DMS53 (cell line): Measurements from ENCODE around the gene LDLRAD4.

Experiments used
- DNase-seq: peaks from one replicate; lab custom pipeline; 2025; lab: John Stamatoyannopoulos, UW

Gene LDLRAD4

DNA sequence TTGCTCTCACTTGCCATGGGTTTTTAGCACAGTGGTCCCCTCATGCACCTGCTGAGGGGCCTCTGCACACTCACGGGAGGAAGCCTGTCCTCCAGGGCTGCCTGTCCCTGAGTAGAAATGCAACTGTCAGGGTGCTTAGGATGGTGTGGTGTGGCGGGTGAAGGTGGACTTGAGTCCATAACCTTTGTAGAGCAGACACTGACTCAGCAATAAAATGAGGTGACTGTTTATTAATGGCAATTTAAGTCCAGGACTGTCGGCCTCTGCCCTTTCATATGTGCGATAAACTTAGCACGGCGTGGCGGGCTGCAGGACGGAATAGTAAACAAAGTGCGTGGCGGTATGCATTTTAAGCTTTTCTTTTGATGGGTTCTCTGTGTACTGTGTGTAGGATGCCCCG is 188.2 kb downstream of the LDLRAD4 start:
- DNase-seq = no peak

DNA sequence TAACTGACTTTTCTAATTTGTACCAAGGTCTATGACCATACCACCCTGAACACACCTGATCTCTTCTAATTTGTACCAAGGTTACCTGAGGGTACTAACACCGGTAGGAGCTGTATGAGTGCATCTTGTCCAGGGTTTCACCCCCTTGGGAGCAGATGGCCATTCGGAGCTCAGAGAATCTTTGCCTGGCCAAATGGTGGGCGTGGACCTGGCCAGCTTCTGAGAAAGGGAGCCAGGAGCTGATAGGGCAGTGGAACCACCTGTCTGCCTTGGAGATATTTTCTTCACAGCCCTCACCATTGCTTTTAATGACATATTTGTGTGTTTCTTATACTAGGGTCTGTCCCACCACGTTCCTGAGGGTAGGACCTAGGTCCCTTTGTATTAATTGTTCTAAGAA is 188.9 kb downstream of the LDLRAD4 start:
- DNase-seq = no peak

DNA sequence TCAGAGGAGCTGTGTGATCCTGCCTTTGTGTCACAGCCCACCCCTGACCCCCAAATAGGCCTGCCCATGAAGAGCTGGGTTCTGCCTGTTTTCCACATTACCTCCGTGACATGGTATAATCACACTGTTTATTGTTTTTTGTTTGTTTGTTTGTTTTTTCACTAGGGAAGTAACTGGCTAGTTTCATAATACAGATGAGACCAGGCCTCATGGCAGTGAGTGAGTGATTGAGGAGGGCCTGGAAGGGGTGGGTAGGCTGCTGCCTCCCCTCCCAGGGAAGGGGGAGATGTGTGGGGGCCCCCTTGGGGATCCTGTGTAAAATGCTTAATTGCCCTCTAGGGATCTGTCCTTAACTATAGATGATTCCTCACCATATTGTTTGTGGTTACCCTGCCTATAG is 190.5 kb downstream of the LDLRAD4 start:
- no peak for DNase-seq

DNA sequence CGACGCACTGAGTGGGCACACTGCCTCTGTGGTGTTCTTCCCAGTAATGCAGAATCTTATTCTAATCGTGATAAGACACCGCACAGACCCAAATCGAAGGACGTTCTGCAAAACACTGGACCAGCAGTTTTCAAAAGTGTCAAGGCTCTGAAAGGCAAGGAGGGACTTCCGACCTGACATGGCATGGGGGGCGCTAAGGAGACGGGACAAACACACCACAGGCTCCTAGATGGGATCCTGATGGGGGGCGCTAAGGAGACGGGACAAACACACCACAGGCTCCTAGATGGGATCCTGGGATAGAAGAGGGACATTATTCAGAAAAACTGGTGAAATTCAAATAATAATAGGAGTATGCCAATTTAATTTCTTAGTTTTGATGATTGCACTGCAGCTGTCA is 191.4 kb downstream of the LDLRAD4 start:
- no peak for DNase-seq

DNA sequence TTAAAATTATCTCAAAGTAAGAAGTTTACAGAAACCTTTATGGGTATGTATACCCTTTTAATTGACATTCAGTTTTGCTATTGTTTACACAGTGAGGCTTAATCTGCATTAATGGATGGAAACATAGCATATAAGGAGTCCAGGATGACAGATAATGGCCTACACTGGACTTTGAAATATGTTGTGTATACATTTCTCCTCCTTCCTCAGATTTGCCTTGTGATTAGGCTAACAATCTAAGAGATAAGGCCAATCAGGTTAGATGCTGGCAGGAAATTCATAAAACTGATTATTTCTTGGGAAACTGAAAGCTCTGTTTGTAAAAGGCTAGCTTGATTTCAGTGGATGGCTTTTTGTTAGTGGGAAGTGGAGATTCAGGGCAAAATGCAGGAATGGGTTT is 191.9 kb downstream of the LDLRAD4 start:
- DNase-seq = no peak

DNA sequence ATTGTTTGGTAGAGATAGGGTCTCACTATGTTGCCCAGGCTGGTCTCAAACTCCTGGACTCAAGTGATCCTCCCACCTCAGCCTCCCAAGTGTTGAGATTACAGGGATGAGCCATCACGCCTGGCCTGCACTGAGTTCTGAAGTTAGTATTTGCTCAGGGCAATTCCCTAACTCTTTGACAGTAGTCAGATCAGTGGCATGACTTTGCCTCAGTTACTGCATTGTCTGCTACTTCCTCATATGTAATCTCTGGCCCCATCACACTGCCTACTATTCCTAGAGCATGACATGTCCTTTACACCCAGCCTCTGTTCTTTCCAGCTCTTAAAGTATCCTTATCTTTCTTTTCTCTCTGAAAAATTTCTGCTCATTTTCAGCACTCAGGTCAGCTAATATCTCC is 193.5 kb downstream of the LDLRAD4 start:
- DNase-seq = no peak

DNA sequence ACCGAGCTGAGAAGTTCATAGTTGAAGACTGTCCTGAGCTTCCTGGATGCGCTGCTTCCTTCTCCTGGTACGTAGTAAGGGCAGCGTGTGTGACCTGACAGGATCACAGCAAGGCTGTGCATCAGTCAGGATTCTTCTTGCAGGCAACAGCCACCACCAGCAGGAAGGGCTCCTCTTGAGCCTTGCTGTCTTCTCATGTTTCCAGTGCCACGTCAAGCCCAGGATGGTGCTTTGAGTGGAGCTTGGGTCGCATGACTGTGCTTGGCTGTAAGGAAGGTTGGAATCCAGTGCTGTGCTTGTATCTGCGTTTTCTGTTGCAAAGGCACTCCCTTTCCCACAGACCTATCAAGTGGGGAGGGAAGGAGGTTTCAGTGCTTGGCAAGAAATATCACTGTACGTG is 194.3 kb downstream of the LDLRAD4 start:
- DNase-seq = no peak

DNA sequence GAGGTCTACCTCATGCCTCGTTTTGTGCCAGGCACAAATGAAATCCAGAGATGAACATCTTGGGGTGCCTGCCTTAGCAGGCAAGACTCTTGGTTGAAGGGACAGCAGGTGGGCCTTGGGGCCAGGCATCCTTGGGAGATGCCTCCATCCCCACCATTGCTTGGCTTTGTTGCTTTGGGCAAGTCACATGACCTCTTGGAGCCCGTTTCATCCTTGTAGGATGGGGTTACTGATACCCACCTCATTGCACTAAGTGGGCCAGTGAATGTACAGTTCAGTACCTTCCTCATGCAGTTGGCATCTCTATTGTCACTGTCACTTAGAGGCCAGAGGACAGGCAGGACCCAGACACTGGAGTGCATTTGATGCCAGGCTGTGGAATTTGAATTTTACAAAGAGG is 195.5 kb downstream of the LDLRAD4 start:
- DNase-seq = no peak

DNA sequence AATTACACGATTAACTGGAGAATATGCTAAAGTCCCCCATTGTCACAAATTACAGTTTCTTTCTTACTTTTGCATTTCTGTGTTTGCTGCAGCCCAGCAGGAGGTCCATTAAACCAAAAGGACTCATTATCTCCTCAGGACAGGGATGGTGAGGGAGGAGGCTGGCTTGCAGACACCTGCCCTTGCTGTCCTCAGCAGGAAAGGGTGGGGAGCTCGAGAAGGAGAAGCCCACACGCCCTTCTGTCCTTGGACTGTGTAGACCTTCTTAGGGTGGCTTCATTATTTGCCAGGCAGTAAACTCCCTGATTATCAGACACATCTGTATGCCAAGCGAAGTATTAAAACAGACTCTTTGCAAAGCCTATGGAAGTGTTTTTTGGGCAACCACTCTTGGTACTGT is 196.0 kb downstream of the LDLRAD4 start:
- DNase-seq = no peak

DNA sequence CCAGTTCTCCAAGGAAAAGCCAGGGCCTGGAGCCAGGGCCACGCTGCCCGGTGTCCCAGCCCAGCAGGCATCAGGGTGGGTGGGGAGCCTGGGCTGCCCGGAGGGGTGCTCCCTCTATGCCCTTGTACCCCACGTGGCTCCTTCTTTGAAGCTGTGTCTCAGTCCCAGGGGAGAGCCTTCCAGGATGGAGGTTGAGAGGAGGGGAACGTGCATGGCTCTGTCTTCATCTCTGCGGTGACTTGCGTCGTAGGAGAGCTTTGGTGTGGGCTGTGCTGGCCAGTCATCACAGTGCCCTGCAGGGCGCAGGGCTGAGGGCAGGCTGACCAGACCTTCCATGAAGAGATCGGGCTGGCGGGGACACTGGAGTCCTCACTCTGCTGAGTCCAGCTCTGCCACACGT is 197.2 kb downstream of the LDLRAD4 start:
- no peak for DNase-seq

DNA sequence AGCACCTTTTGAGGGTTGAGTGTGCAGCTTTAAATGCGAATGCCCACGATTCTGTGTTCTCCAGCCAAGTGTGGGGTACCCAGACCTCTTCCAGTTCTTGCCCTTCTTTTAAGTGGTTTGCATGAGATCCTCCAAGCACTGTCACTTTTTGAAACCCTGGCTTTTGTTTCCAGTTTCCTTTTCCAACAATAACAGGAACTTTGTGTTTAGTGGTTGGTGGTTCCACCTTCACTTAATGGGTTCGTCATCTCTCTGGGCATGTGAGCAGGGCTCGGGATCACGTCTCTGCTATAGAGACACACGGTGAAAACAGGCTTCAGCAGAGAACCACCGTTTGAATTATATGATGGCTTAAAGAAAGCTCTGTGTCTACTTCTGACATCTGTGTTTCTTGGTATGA is 197.6 kb downstream of the LDLRAD4 start:
- DNase-seq = no peak

DNA sequence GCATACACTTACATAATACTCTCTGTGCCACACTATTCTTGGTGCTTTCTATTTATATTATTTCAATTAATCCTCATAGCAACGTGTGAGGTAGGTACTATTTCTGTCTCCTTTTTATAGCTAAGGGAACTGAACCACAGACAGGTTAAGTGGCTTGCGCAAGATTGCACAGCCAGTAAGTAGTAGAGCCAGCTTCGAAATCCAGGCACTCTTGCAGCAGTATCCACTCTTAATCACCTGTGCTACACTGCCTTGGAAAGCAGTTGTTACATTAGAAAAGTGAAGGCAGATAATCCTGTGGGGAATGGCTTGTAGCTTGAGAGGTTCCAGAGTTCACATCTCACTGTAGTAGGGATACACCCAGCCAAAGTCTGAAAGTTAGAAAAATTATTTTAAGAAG is 198.3 kb downstream of the LDLRAD4 start:
- no peak for DNase-seq

DNA sequence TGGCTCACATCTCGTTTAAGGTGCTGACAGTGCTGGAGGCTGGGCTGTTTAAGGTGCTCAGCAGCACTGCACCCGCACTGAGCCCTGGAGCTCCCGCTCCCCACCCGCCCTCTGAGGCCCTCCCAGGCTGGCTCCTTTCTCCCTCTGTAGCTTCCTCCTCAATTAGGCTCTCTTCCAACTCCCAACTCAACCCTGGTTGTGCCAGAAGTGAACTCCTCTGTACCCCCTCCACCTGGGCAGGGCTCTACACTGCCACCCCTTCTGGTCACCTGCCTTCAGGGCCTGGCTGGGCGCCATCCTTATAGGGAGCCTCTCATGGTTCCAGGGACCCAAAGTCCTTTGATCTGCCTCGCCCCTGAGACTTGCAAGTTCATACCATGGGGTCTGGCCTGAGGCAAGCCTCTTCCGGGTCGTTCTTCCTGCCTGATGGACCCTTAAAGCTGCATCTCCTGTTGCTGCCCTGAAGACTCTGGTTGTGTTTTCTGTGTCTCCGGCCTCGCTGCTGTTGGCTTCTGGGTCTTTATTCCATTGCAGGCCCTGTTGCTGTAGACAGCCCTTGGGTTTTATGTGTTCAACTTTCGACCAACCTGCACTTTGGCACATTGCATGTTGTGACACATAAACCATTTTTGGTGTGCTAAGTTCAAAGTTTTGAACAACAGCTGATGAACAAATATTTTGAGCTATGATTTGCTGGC is 199.6 kb downstream of the LDLRAD4 start:
- no peak for DNase-seq

DNA sequence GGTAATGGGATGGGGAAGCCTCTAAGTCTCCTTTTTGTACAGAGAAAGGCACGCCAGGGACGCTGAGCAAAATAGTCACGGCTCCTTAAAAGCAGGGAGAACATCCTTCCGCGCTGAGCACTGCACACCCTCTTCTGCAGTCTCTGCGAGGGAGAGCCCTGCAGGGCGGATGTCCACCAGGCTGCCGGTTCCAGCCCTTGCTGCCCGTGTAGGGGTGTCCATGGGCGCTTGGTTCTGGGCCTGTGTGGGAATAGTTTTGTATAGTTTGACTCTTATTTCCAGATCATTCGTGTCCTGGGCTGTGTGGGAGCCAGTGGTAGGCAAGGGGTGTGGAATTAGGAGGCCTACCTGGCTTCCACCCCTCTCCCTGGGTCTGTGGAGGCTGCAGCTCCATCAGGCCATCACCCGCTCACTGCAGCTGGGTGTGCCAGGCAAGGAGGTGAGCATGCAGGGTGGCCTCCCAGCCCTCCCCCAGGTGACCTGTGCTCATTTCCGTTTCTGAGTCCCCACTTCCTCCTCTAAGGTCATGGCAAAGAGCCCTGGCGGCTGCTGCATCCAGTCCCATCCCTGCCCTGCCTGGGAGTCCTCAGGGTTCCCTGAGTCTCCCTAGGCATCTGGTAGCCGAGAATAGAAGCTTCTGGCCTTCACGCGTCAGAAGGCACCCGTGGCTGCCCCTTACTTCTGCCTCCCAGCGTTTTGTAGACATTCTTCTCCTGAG is 202.6 kb downstream of the LDLRAD4 start:
- DNase-seq = no peak

DNA sequence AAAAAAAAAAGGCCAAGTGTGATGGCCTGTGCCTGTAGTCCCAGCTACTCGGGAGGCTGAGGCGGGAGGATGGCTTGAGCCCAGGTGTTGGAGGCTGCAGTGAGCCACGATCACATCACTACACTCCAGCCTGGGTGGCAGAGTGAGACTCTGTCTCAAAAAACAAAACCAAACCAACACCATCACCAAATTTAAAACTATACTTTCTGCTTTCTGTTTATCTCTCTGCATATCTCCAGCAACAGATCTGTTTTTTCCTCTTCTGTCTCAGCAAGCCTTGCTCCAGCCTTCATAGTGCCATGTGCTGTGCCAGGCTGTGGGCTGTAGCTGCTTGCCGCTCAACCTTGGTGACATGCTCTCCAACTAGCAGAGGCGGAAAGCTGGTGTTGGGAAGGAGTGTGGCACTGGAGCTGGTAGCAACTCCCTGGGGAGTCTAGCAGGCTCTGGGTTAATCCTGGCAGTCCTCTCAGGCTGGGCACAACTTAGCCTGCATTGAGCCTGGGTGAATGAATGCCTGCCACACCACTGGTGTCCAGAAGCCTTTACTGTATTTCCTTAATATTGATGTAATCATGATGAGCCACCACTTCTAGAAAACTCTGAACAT is 204.1 kb downstream of the LDLRAD4 start:
- DNase-seq = no peak

DNA sequence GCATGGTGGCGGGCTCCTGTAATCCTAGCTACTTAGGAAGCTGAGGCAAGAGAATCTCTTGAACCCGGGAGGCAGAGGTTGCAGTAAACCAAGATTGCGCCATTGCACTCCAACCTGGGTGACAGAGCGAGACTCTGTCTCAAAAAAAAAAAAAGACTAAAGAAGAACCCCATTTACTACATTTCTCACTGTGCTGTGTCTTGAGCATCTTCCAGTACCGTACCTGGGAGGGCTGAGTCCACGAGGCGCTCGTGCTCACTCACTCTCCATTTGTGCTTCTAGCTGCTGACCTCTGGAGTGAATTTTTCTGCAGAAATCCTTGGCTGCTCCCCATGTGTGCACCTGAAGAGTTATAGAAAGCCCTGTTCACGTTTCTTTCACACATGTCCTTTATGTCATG is 204.8 kb downstream of the LDLRAD4 start:
- DNase-seq = no peak

DNA sequence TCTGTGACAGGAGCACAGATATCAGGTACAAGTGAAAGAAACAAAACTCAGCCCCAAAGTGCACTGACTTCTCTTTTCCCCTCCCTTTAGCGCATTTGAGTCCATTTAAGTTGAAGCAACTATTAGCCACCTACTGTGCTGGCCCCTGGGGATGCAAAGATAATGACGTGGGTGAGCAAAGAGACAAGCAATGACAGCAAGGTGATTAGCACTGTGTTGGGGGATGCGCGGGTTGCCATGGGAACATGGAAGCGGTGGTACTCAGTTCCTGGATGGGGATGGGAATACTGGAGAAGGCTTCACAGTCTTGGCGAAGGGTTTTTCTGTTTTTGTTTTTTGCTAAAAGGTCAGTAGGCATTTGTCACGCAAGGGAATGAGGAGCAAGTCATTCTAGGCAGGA is 205.8 kb downstream of the LDLRAD4 start:
- no peak for DNase-seq

DNA sequence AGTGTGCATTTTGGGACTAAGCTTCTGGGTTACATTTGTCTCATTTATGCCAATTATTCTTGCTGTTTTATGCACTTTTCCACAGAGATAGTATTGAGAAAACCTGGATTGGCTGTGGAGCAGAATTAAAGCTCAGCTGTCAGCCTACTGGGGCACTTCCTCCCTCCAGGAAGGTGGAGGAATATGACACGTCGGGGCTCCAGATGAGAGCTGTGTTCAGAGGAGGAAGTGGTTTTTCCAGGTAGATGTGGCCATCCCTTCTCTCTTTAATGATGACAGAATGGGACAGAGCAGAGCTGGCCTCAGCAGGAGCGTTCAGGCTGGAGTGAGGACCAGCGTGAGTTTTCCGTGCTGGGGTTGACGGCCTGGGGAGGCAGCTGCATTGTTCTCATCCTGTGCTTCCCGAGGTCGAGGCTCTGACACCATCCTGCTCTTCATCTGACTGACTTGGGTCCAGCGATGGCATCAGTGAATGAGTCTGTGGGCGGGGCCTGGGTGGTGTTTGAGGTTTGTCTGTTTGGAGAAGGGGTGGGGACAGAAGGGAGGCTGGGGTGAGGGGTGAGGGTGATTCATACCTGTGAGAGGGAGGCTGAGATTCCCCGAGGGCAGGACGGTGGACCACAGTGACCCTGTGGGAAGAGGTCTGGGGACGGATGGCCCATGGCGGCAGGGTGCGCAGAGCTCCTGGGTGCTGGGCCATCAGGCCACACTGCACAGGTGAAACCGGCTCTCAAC is 207.0 kb downstream of the LDLRAD4 start:
- DNase-seq = no peak

DNA sequence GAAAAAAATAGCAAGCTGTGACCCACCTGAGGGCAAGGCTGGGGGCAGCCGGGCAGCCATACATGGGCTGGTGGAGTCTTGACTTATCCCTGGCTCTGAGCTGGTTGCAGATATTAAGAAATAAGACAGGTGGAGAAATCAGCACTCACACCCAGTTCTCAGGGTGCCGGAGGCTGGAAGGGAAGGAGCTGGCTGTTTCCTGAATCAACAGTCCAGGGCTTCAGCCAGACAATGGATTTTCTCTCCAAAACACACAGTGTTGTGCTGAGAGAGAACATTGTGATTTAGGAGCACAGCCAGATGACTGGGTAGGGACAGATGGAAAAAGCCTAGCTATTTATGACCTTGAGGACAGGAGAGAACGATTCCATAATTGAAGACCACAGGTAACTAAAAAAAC is 208.8 kb downstream of the LDLRAD4 start:
- no peak for DNase-seq

DNA sequence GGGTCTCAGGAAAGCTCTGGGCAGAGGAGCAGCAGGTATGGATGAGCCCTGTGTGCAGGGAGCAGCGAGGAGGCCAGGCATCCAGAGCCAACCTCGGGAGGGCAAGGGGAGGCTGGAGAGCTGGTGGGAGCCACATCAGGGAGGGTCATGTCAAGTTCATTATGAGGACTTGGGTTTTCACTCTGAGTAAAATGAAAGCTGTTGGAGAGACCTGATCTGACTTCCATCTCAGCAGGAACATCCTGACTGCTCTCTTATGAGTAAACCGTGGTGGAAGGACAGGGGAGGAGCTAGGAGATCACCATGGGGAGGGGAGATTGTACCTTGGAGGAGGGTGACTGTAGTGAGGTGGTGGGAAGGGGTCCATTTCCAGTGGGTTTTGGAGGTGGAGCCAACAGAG is 209.8 kb downstream of the LDLRAD4 start:
- no peak for DNase-seq

DNA sequence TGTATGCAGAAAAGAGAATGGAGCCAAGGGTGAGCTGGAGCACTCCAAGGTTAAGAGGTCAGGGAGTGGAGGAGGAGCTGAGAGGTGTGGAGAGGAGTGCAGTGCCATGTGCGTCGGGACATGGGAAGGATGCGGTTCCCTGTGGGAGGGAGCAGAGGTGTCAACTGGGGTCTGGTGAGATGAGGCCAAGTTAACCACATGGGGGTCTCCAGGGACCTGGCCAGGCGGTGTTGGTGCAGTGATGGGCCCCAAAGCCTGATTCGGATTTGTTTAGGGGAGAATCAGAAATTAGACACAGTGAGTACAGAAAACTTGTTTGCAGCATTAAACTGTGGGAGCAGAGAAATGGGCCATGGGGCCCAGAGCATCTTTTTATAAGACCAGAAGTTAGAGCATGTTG is 210.5 kb downstream of the LDLRAD4 start:
- DNase-seq = no peak

DNA sequence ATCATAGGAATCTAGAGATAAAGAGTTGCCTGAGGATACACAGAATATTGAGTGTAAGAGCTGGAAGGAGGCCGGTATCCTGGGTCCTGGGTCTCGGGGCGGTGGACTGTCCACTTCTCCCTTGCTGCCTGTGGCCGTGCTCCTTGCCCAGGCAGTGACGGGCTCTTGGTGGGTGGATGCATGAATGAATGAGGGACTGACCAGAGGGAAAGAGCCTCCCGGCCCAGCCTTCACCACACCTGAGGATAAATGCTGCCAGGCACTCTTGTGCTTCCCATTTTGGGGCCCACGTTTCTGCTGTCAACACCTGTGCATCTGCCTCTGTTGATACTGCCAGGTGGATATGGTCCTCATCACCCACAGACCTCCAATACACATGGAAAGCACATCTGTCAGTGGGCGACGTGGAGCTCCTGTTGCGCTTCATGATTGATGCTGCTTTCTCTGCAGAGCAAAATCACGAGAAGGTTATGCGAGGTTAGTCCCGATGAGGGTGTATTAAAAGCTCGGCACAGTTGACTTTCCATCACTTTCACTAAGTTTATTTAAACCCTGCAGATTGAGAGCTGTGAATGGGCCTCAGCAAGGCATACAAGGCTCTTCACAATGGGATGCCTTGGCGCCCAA is 211.4 kb downstream of the LDLRAD4 start:
- DNase-seq = no peak
